ENCODE results near the gene CCDC107. TPM values are rescaled to one million over a fixed set of nuclear protein-coding genes. Genes with fewer than 3 reads are reported as not detected.

CCDC107 gene
- total and polyA plus RNA-seq, 2 of the 13 experiments (the other 11 are each of a cell fraction or from before 2014, with no cell fraction given), result 7.1 to 15.2 TPM

DNA sequence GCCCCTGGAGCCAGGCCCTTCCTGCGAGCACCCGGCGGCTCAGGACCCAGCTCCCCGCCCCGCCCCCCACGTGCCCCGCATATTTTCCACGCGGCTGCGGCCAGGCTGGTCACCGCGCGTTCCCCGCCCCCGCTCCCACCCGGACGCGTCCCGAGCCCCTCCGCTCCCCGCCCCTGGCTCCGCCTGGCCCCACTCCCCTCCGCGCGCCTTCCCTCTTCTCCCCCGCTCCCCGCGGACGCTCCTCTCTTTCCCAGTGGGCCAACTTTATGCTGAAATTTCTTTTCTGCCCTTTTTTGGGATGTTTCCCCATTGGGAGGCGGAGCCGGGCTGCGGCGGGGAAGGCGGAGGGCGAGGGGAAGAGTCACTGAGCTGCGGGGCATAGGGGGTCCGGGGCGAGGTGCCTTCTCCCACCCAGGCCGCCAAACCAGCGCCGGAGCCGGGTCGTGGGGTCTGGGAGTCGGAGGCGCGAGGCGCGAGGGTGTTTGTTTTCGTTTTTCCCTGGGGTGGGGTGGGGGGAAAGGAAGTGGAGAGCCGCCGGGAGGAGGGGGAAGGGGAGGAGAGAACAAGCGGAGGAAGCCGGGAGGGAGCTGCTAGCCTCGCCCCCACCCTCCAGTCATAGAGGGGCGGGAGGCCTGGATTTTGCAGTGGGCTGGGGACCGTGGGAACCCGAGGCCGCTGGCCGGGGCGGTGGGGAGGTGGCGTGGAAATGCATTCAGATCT lies 32.7 kb downstream of the CCDC107 start:
- BruUV-seq (replicated peaks), result no TSS peak
- Histone ChIP-seq H3K4me3 (replicated peaks in 1 of 3; ENCODE audit: insufficient read depth in 1 of 3, low read depth in 2 of 3, low read length in 3 of 3) (peak overlapping the region; percentile 75 to 84 (median 81)), H2AFZ (ENCODE audit: low read length) (peak overlapping the region; percentile 63), H3K9ac (ENCODE audit: insufficient read depth, low read depth, low read length) (peak overlapping the region; percentile 68), H3K4me1 (ENCODE audit: insufficient read depth, low read length) (peaks cover 65% of the 10 kb centered on the region), H3K9me3 (ENCODE audit: low read length) (no peaks in the 10 kb centered on the region), H3K36me3 (replicated peaks in 1 of 2; ENCODE audit: control insufficient read depth in 1 of 2, insufficient read depth in 2 of 2, low read length in 2 of 2) (no peaks in the 10 kb centered on the region), H3K79me2 (ENCODE audit: insufficient read depth, low read length) (no peaks in the 10 kb centered on the region), H3K4me2 (ENCODE audit: low read depth, low read length) (peak overlapping the region; percentile 90), H4K20me1 (ENCODE audit: insufficient read depth, low read length) (no peaks in the 10 kb centered on the region), H3K27ac (ENCODE audit: extremely low read length, insufficient read depth, low read length) (peak overlapping the region; percentile 26), H3K27me3 (ENCODE audit: control insufficient read depth in 1 of 2, insufficient read depth in 2 of 2, low read length in 2 of 2) (no peaks in the 10 kb centered on the region)
- DNase-seq (ENCODE audit: low spot score), result no peak
- ChIA-PET CTCF (ENCODE audit: low intra/inter-chr PET ratio, low total read pairs) (no interaction called here), POLR2A (interaction anchor here (0.7 to 6.1 kb wide), 19 partner anchors 10 to 529 kb away, joined by 3 to 68 read pairs (median 5); partner anchors contain the start of genes ARHGEF39, CA9, CCDC107 and CREB3)
- in situ Hi-C loops (cut with HindIII; ENCODE audit: extremely low pct_ligation_motif_present, low pct_unique_long_range_greater_than_20kb), result no loop called here
- no peak for FAIRE-seq
- 2% methylated on average over 43 of the region's 61 CpGs for WGBS (ENCODE audit: low lambda C conversion rate)
- intact Hi-C loops (cut with micrococcal nuclease; ENCODE audit: unreplicated experiment), result loop anchor here (1.0 to 10.0 kb wide), 2 partner anchors 21 to 46 kb away; no protein-coding TSS in a partner anchor
- ATAC-seq, result peak; percentile 53
- TF ChIP-seq ZNF33B (CRISPR knock-in tag; IDR thresholded peaks at IDR 0.05) (no peak), LCORL (IDR thresholded peaks at IDR 0.05) (no peak), LCORL (CRISPR knock-in tag; IDR thresholded peaks at IDR 0.05) (0 out of 2 replicates have a peak, but pooled peaks have one; percentile 38), ZSCAN20 (CRISPR knock-in tag; IDR thresholded peaks at IDR 0.05; ENCODE audit: borderline replicate concordance) (peak; percentile 10; the same call in 1 of the 2 replicates), GABPB1 (CRISPR knock-in tag; IDR thresholded peaks at IDR 0.05) (0 out of 2 replicates have a peak, but pooled peaks have one; percentile 37), POLR2AphosphoS5 (IDR thresholded peaks at IDR 0.05; ENCODE audit: low read depth, low read length) (peak; percentile 46; the same call in 1 of the 2 replicates), HNRNPK (IDR thresholded peaks at IDR 0.05; ENCODE audit: low read depth, low read length, poor library complexity, severe bottlenecking) (peak; percentile 54), SALL2 (CRISPR knock-in tag; IDR thresholded peaks at IDR 0.05) (0 out of 2 replicates have a peak, but pooled peaks have one; percentile 53), NFKBIZ (CRISPR knock-in tag; IDR thresholded peaks at IDR 0.05) (no peak), NFYC (CRISPR knock-in tag; IDR thresholded peaks at IDR 0.05) (no peak), ZNF263 (CRISPR knock-in tag; IDR thresholded peaks at IDR 0.05) (peak; percentile 25; the same call in 1 of the 2 replicates), TBX2 (CRISPR knock-in tag; IDR thresholded peaks at IDR 0.05; ENCODE audit: borderline replicate concordance) (0 out of 2 replicates have a peak, but pooled peaks have one; percentile 18), ZNF746 (CRISPR knock-in tag; IDR thresholded peaks at IDR 0.05) (0 out of 2 replicates have a peak, but pooled peaks have one; percentile 14), RBM39 (IDR thresholded peaks at IDR 0.05; ENCODE audit: low read depth, low read length, poor library complexity, severe bottlenecking) (no peak), WIZ (CRISPR knock-in tag; IDR thresholded peaks at IDR 0.05) (no peak)
- TF ChIP-seq, protein P1, sequence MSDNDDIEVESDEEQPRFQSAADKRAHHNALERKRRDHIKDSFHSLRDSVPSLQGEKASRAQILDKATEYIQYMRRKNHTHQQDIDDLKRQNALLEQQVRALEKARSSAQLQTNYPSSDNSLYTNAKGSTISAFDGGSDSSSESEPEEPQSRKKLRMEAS (IDR thresholded peaks at IDR 0.05), result peak; percentile 60; the same call in 1 of the 2 replicates
- TF ChIP-seq, protein P2, sequence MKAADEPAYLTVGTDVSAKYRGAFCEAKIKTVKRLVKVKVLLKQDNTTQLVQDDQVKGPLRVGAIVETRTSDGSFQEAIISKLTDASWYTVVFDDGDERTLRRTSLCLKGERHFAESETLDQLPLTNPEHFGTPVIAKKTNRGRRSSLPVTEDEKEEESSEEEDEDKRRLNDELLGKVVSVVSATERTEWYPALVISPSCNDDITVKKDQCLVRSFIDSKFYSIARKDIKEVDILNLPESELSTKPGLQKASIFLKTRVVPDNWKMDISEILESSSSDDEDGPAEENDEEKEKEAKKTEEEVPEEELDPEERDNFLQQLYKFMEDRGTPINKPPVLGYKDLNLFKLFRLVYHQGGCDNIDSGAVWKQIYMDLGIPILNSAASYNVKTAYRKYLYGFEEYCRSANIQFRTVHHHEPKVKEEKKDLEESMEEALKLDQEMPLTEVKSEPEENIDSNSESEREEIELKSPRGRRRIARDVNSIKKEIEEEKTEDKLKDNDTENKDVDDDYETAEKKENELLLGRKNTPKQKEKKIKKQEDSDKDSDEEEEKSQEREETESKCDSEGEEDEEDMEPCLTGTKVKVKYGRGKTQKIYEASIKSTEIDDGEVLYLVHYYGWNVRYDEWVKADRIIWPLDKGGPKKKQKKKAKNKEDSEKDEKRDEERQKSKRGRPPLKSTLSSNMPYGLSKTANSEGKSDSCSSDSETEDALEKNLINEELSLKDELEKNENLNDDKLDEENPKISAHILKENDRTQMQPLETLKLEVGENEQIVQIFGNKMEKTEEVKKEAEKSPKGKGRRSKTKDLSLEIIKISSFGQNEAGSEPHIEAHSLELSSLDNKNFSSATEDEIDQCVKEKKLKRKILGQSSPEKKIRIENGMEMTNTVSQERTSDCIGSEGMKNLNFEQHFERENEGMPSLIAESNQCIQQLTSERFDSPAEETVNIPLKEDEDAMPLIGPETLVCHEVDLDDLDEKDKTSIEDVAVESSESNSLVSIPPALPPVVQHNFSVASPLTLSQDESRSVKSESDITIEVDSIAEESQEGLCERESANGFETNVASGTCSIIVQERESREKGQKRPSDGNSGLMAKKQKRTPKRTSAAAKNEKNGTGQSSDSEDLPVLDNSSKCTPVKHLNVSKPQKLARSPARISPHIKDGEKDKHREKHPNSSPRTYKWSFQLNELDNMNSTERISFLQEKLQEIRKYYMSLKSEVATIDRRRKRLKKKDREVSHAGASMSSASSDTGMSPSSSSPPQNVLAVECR (CRISPR knock-in tag; IDR thresholded peaks at IDR 0.05; ENCODE audit: borderline replicate concordance), result peak; percentile 54; the same call in 1 of the 2 replicates
- TF ChIP-seq, protein P3, sequence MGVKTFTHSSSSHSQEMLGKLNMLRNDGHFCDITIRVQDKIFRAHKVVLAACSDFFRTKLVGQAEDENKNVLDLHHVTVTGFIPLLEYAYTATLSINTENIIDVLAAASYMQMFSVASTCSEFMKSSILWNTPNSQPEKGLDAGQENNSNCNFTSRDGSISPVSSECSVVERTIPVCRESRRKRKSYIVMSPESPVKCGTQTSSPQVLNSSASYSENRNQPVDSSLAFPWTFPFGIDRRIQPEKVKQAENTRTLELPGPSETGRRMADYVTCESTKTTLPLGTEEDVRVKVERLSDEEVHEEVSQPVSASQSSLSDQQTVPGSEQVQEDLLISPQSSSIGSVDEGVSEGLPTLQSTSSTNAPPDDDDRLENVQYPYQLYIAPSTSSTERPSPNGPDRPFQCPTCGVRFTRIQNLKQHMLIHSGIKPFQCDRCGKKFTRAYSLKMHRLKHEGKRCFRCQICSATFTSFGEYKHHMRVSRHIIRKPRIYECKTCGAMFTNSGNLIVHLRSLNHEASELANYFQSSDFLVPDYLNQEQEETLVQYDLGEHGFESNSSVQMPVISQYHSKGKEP (CRISPR knock-in tag; IDR thresholded peaks at IDR 0.05), result no peak
